ENCODE data around the gene RHBDD1.

RHBDD1 gene

DNA sequence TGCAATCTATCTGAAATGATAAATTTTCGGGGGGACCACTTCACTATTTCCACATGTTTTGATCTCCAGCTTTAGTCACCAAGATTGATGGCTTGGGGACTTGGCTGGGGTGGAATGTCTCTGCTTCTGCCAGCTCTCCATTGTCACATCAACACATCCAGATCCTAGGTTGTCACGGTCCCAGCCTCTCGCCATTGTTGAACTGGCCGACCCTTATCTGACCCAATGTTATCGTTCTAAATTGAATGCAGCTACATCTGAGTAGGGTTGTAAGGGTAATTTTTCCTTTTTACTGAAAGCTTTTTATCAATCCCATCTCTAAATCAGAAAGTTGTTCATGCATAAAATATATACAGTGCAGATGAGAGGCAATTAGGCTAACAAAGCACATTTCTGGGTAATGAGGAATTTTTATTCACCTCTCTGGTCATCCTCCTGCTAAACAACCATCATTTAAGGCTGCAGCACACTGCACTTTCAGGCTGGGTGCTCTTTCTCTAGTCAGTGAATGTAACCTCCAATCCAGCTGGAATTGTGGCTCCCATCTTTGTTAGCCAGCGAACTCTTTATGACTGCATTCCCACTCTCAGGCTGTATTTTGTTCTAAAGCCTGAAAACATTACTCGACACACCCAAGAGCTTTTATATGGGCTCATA lies 200.0 kb downstream of the RHBDD1 start:
- Histone ChIP-seq H3K4me3 (ENCODE audit: low read depth in 1 of 2, low read length in 2 of 2) (no peak overlapping the region), H3K36me3 (ENCODE audit: control insufficient read depth in 1 of 2, insufficient read depth in 2 of 2, low read length in 2 of 2) (no peaks in the 10 kb centered on the region), H3K9me3 (ENCODE audit: control insufficient read depth in 1 of 2, low read length in 2 of 2) (no peaks in the 10 kb centered on the region), H3K27me3 (ENCODE audit: control insufficient read depth in 1 of 2, insufficient read depth in 2 of 2, low read length in 2 of 2) (no peaks in the 10 kb centered on the region), H3K27ac (ENCODE audit: low read depth, low read length) (no peak overlapping the region), H3K9ac (ENCODE audit: low read depth in 1 of 2, low read length in 2 of 2) (no peak overlapping the region), H3K4me1 (ENCODE audit: control insufficient read depth in 1 of 2, insufficient read depth in 2 of 2, low read length in 2 of 2) (no peaks in the 10 kb centered on the region)

DNA sequence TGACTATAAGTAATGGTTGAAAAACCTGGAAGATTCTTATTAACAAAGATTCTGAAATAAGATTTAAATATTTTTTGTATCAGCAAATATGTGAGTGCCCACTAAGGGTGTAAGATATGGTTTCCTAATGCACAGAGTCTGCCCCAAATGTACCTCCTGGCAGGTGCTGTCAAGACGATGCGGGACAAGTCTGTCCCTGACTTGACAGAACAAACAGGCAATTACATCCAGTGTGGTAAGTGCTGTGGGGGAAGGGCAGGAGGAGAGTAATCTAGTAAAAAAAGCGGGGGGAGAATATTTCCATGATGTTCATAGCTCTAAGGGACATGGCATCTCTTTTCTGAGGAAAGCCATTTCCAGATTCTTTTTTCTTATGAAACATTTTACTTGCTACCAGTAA lies 200.7 kb downstream of the RHBDD1 start:
- Histone ChIP-seq H3K4me3 (ENCODE audit: low read depth in 1 of 2, low read length in 2 of 2) (no peak overlapping the region), H3K27ac (ENCODE audit: low read depth, low read length) (no peak overlapping the region), H3K9me3 (ENCODE audit: control insufficient read depth in 1 of 2, low read length in 2 of 2) (no peaks in the 10 kb centered on the region), H3K4me1 (ENCODE audit: control insufficient read depth in 1 of 2, insufficient read depth in 2 of 2, low read length in 2 of 2) (no peaks in the 10 kb centered on the region), H3K36me3 (ENCODE audit: control insufficient read depth in 1 of 2, insufficient read depth in 2 of 2, low read length in 2 of 2) (no peaks in the 10 kb centered on the region), H3K9ac (ENCODE audit: low read depth in 1 of 2, low read length in 2 of 2) (no peak overlapping the region), H3K27me3 (ENCODE audit: control insufficient read depth in 1 of 2, insufficient read depth in 2 of 2, low read length in 2 of 2) (no peaks in the 10 kb centered on the region)

DNA sequence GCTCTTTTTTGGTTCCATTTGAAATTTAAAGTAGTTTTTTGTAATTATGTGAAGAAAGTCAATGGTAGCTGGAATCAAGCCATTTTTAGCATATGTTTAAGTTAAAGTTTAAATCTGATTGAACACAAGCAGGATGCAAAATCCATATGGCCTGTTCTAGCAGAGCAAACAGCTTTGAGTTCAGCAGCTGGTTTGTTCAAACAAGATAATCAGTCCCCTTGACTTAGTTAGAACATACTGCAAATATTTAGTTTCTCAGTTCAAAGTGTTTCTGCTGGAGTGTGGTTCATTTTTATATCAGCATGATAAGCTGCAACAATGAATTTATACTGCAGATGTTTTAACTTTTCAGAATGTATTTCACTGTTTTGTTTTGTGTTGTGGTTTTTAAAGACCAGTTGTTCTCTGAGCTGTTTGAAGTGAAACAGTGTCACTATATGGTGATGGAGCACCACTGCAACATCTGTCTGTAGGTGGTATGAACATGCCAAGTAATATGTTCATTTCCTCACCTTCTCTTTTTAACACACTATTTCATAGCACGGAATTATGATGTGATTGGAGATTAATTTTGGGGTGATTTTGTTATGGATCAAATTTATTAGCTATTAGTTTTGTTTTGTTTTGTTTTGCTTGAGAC lies 202.8 kb downstream of the RHBDD1 start:
- Histone ChIP-seq H3K27ac (ENCODE audit: low read depth, low read length) (no peak overlapping the region), H3K9me3 (ENCODE audit: control insufficient read depth in 1 of 2, low read length in 2 of 2) (no peaks in the 10 kb centered on the region), H3K36me3 (ENCODE audit: control insufficient read depth in 1 of 2, insufficient read depth in 2 of 2, low read length in 2 of 2) (no peaks in the 10 kb centered on the region), H3K4me3 (ENCODE audit: low read depth in 1 of 2, low read length in 2 of 2) (no peak overlapping the region), H3K9ac (ENCODE audit: low read depth in 1 of 2, low read length in 2 of 2) (no peak overlapping the region), H3K27me3 (ENCODE audit: control insufficient read depth in 1 of 2, insufficient read depth in 2 of 2, low read length in 2 of 2) (no peaks in the 10 kb centered on the region), H3K4me1 (ENCODE audit: control insufficient read depth in 1 of 2, insufficient read depth in 2 of 2, low read length in 2 of 2) (no peaks in the 10 kb centered on the region)

DNA sequence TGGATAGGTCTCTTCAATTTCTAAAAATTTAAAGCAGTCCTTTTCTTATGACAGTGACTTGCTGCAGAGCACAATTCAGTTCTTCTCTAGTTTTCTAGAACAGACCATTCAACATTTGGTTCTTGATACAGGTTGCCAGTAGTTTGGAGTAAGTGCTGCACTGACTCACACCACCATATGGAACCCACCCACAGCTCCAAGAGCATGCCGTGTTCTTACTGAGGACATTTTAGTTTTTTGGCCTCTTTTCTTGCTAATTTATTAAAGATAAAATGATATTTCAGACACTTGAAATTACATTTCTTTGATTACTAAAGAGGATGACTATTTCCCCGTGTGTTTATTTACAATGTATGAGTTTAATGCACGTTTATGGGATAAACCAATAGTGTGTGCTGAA lies 208.1 kb downstream of the RHBDD1 start:
- H3K27me3 ChIP-seq (ENCODE audit: control insufficient read depth in 1 of 2, insufficient read depth in 2 of 2, low read length in 2 of 2) = no peaks in the 10 kb centered on the region
- H3K9me3 ChIP-seq (ENCODE audit: control insufficient read depth in 1 of 2, low read length in 2 of 2) = no peaks in the 10 kb centered on the region
- H3K4me3 ChIP-seq (ENCODE audit: low read depth in 1 of 2, low read length in 2 of 2) = no peak overlapping the region
- H3K9ac ChIP-seq (ENCODE audit: low read depth in 1 of 2, low read length in 2 of 2) = no peak overlapping the region
- H3K36me3 ChIP-seq (ENCODE audit: control insufficient read depth in 1 of 2, insufficient read depth in 2 of 2, low read length in 2 of 2) = no peaks in the 10 kb centered on the region
- H3K27ac ChIP-seq (ENCODE audit: low read depth, low read length) = no peak overlapping the region
- no peaks in the 10 kb centered on the region for H3K4me1 ChIP-seq (ENCODE audit: control insufficient read depth in 1 of 2, insufficient read depth in 2 of 2, low read length in 2 of 2)
